ENCODE results near the gene SHISA8. TPM values are rescaled to one million over a fixed set of nuclear protein-coding genes. Genes with fewer than 3 reads are reported as not detected.

Gene SHISA8
- total and polyA plus RNA-seq, 10 donors = 0.51 to 5.9 (median 3.0) TPM

- intact Hi-C loops (cut with DNase I; ENCODE audit: low total_unique reads) = no loop called here
- H3K27ac ChIP-seq = no peak overlapping the region
- TF ChIP-seq, protein P1, sequence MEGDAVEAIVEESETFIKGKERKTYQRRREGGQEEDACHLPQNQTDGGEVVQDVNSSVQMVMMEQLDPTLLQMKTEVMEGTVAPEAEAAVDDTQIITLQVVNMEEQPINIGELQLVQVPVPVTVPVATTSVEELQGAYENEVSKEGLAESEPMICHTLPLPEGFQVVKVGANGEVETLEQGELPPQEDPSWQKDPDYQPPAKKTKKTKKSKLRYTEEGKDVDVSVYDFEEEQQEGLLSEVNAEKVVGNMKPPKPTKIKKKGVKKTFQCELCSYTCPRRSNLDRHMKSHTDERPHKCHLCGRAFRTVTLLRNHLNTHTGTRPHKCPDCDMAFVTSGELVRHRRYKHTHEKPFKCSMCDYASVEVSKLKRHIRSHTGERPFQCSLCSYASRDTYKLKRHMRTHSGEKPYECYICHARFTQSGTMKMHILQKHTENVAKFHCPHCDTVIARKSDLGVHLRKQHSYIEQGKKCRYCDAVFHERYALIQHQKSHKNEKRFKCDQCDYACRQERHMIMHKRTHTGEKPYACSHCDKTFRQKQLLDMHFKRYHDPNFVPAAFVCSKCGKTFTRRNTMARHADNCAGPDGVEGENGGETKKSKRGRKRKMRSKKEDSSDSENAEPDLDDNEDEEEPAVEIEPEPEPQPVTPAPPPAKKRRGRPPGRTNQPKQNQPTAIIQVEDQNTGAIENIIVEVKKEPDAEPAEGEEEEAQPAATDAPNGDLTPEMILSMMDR (IDR thresholded peaks at IDR 0.05 in 8 of 11, conservative IDR thresholded peaks at IDR 0.05 in 3 of 11) = no peak
- TF ChIP-seq POLR2AphosphoS5 (IDR thresholded peaks at IDR 0.05) = no peak
- no peak for TF ChIP-seq POLR2A (IDR thresholded peaks at IDR 0.05)
- H3K9me3 ChIP-seq = no peaks in the 10 kb centered on the region
- H3K27me3 ChIP-seq (replicated peaks in 1 of 7) = peaks cover 4 to 94% (median 73%) of the 10 kb centered on the region in 7 donors
- no peaks in the 10 kb centered on the region for H3K36me3 ChIP-seq
- 62 to 72% (median 70%) methylated on average over 10 to 11 of the region's 11 CpGs for WGBS, 5 donors
- H3K4me3 ChIP-seq = peak overlapping the region in 1 of 8 donors; percentile 74
- DNase-seq = no peak
- H3K4me1 ChIP-seq = peaks cover 34 to 95% (median 66%) of the 10 kb centered on the region in 6 donors
Observed at GRCh38 chr22:41913040-41913719, 1.7 kb downstream of the SHISA8 start.

GRCh38 chr22:41912338-41913039 is 2.4 kb downstream of the SHISA8 start:
- Histone ChIP-seq H3K27me3 (replicated peaks in 1 of 7) (peaks cover 4 to 88% (median 73%) of the 10 kb centered on the region in 7 donors), H3K4me3 (peak overlapping the region in 1 of 8 donors; percentile 74), H3K27ac (no peak overlapping the region), H3K9me3 (no peaks in the 10 kb centered on the region), H3K36me3 (peaks cover 0 to 6% (median 0%) of the 10 kb centered on the region in 6 donors), H3K4me1 (peaks cover 29 to 95% (median 62%) of the 10 kb centered on the region in 6 donors)
- TF ChIP-seq, protein P1 (IDR thresholded peaks at IDR 0.05 in 8 of 11, conservative IDR thresholded peaks at IDR 0.05 in 3 of 11) = no peak
- TF ChIP-seq POLR2AphosphoS5 (IDR thresholded peaks at IDR 0.05) (no peak), POLR2A (IDR thresholded peaks at IDR 0.05) (no peak)
- DNase-seq = no peak
- 60 to 83% (median 79%) methylated on average over 7 to 9 of the region's 9 CpGs for WGBS, 5 donors
- intact Hi-C loops (cut with DNase I; ENCODE audit: low total_unique reads) = no loop called here

GRCh38 chr22:41911001-41911611 is 3.8 kb downstream of the SHISA8 start:
- Histone ChIP-seq H3K4me3 (peak overlapping the region in 7 of 8 donors; percentile 23 to 68 (median 37)), H3K9me3 (no peaks in the 10 kb centered on the region), H3K36me3 (peaks cover 0 to 20% (median 9%) of the 10 kb centered on the region in 6 donors), H3K27ac (peak overlapping the region in 1 of 8 donors; percentile 74), H3K27me3 (replicated peaks in 1 of 7) (peaks cover 4 to 74% (median 66%) of the 10 kb centered on the region in 7 donors), H3K4me1 (peaks cover 29 to 86% (median 58%) of the 10 kb centered on the region in 6 donors)
- DNase-seq = no peak
- intact Hi-C loops (cut with DNase I; ENCODE audit: low total_unique reads) = no loop called here
- 8 to 38% (median 12%) methylated on average over 11 to 37 of the region's 37 CpGs for WGBS, 5 donors
- TF ChIP-seq POLR2AphosphoS5 (IDR thresholded peaks at IDR 0.05) (no peak), POLR2A (IDR thresholded peaks at IDR 0.05) (no peak)
- TF ChIP-seq, protein P1 (IDR thresholded peaks at IDR 0.05 in 8 of 11, conservative IDR thresholded peaks at IDR 0.05 in 3 of 11) = no peak

All from spleen (tissue), 11 donors.